Immature natural killer cell (primary cell): ENCODE results near the gene BTN3A1. TPM values are rescaled to one million over a fixed set of nuclear protein-coding genes. Genes with fewer than 3 reads are reported as not detected.
"Not testable (repeated sequence)": the region's sequence is repeated elsewhere in the genome, so short reads cannot be mapped to it uniquely, and the experiment has no call there.

ENCODE experiments used
- DNase-seq, 3 donors: peaks; one replicate each; pipeline ENCODE4 v3.0.0; 2022; ENCODE audit warnings: mixed read lengths in 1 of 3
- H3K27ac Mint-ChIP-seq, 6 donors: one replicate each; pipeline ENCODE4 v1.8.0; 2020; ENCODE audit warnings: mixed read lengths in 6 of 6, mild to moderate bottlenecking in 5 of 6, inconsistent platforms in 4 of 6, moderate library complexity in 3 of 6
- H3K27me3 Mint-ChIP-seq, 3 donors: one replicate each; pipeline ENCODE4 v1.8.0; 2020 to 2021; ENCODE audit warnings: low read depth in 3 of 3, mild to moderate bottlenecking in 3 of 3, mixed read lengths in 3 of 3, moderate library complexity in 3 of 3, inconsistent platforms in 1 of 3
- H3K36me3 Mint-ChIP-seq, 3 donors: one replicate each; pipeline ENCODE4 v1.8.0; 2020; ENCODE audit warnings: mixed read lengths in 3 of 3, inconsistent platforms in 2 of 3, mild to moderate bottlenecking in 2 of 3
- H3K4me1 Mint-ChIP-seq, 2 donors: one replicate each; pipeline ENCODE4 v1.8.0; 2020; ENCODE audit warnings: inconsistent platforms in 2 of 2, mild to moderate bottlenecking in 2 of 2, mixed read lengths in 2 of 2, moderate library complexity in 1 of 2
- H3K4me3 Mint-ChIP-seq, 5 donors: one replicate each; pipeline ENCODE4 v1.8.0; 2020; ENCODE audit warnings: mild to moderate bottlenecking in 5 of 5, mixed read lengths in 5 of 5, inconsistent platforms in 3 of 5, moderate library complexity in 3 of 5
- H3K9me3 Mint-ChIP-seq, 6 donors: one replicate each; pipeline ENCODE4 v1.8.0; 2020; ENCODE audit warnings: mild to moderate bottlenecking in 6 of 6, mixed read lengths in 6 of 6, inconsistent platforms in 4 of 6, moderate library complexity in 3 of 6
- polyA plus RNA-seq, 3 donors: library from polyadenylated mRNA; unstranded; fragments of 300-500 nt; fragmentation: Illumina TruSeq; gene quantifications; one replicate each; pipeline ENCODE4 v1.2.3, GENCODE V29; 2021

Gene BTN3A1
- 100 to 1,000 TPM in 1 of 3 donors, 10 to 100 TPM in 2; 57.3 to 117 (median 98.5) TPM for polyA plus RNA-seq

- peaks cover 3 to 9% (median 3%) of the 10 kb centered on the region in 3 donors for H3K27me3 Mint-ChIP-seq
- H3K4me3 Mint-ChIP-seq = peak within 1 kb of the TSS; percentile 98 to 100 (median 99)
- peak within 1 kb of the TSS; percentile 100 for H3K27ac Mint-ChIP-seq
- H3K4me1 Mint-ChIP-seq = peaks cover 61 to 71% of the 10 kb centered on the region in 2 donors
- H3K9me3 Mint-ChIP-seq = no peaks in the 10 kb centered on the region
- peaks cover 23 to 28% (median 23%) of the 10 kb centered on the region in 3 donors for H3K36me3 Mint-ChIP-seq
- DNase-seq = peak; percentile 84
These were observed at the start of gene BTN3A1 for GRCh38 chr6:26401987-26402658. TSS of gene BTN3A1 (plus strand) at chr6:26402275. CDS start at chr6:26405564, 3,289 bp downstream.

- H3K27ac Mint-ChIP-seq = no peak overlapping the region
- H3K9me3 Mint-ChIP-seq = no peaks in the 10 kb centered on the region
- peaks cover 0 to 3% (median 0%) of the 10 kb centered on the region in 3 donors for H3K27me3 Mint-ChIP-seq
- H3K36me3 Mint-ChIP-seq = peaks cover 0 to 3% (median 0%) of the 10 kb centered on the region in 3 donors
- H3K4me3 Mint-ChIP-seq = no peak overlapping the region
- no peak for DNase-seq
- H3K4me1 Mint-ChIP-seq = no peaks in the 10 kb centered on the region
These were observed 49.8 kb upstream of the BTN3A1 start for GRCh38 chr6:26352315-26352714.

GRCh38 chr6:26354162-26354561 is 47.9 kb upstream of the BTN3A1 start:
- no peak for DNase-seq
- Mint-ChIP-seq H3K9me3 (no peaks in the 10 kb centered on the region), H3K4me1 (no peaks in the 10 kb centered on the region), H3K27me3 (peaks cover 0 to 3% (median 0%) of the 10 kb centered on the region in 3 donors), H3K4me3 (no peak overlapping the region), H3K27ac (no peak overlapping the region), H3K36me3 (no peaks in the 10 kb centered on the region)

GRCh38 chr6:26355366-26355765 is 46.7 kb upstream of the BTN3A1 start:
- H3K36me3 Mint-ChIP-seq = no peaks in the 10 kb centered on the region
- peaks cover under 1 to 1% of the 10 kb centered on the region in 2 donors for H3K4me1 Mint-ChIP-seq
- H3K27ac Mint-ChIP-seq = no peak overlapping the region
- no peak for DNase-seq
- peaks cover 0 to 3% (median 0%) of the 10 kb centered on the region in 3 donors for H3K27me3 Mint-ChIP-seq
- no peak overlapping the region for H3K4me3 Mint-ChIP-seq
- H3K9me3 Mint-ChIP-seq = no peaks in the 10 kb centered on the region

- not testable (repeated sequence) for H3K27me3 Mint-ChIP-seq, H3K27ac Mint-ChIP-seq, H3K36me3 Mint-ChIP-seq, DNase-seq, H3K9me3 Mint-ChIP-seq, H3K4me3 Mint-ChIP-seq
- peaks cover 11 to 13% of the 10 kb centered on the region in 2 donors for H3K4me1 Mint-ChIP-seq
These were observed 44.5 kb upstream of the BTN3A1 start for GRCh38 chr6:26357543-26357942.

GRCh38 chr6:26358511-26358981 is 43.5 kb upstream of the BTN3A1 start:
- no peak overlapping the region for H3K4me3 Mint-ChIP-seq
- no peak overlapping the region for H3K27ac Mint-ChIP-seq
- DNase-seq = peak in 1 of 3 donors; percentile 24
- peaks cover 16 to 19% of the 10 kb centered on the region in 2 donors for H3K4me1 Mint-ChIP-seq
- peaks cover 0 to 9% (median 0%) of the 10 kb centered on the region in 3 donors for H3K27me3 Mint-ChIP-seq
- no peaks in the 10 kb centered on the region for H3K36me3 Mint-ChIP-seq
- H3K9me3 Mint-ChIP-seq = peaks cover 0 to 2% (median 0%) of the 10 kb centered on the region in 6 donors

GRCh38 chr6:26359765-26360164 is 42.3 kb upstream of the BTN3A1 start:
- Mint-ChIP-seq H3K27me3 (peaks cover 0 to 7% (median 0%) of the 10 kb centered on the region in 3 donors), H3K4me3 (no peak overlapping the region), H3K4me1 (peaks cover 16 to 19% of the 10 kb centered on the region in 2 donors), H3K27ac (no peak overlapping the region), H3K9me3 (peaks cover 0 to 2% (median 0%) of the 10 kb centered on the region in 6 donors), H3K36me3 (no peaks in the 10 kb centered on the region)
- no peak for DNase-seq

GRCh38 chr6:26360451-26361416 is 41.3 kb upstream of the BTN3A1 start:
- Mint-ChIP-seq H3K4me3 (peak overlapping the region in 4 of 5 donors; percentile 5 to 59 (median 43)), H3K4me1 (peaks cover 16 to 19% of the 10 kb centered on the region in 2 donors), H3K27ac (peak overlapping the region in 5 of 6 donors; percentile 28 to 82 (median 61)), H3K36me3 (no peaks in the 10 kb centered on the region), H3K27me3 (peaks cover 0 to 7% (median 0%) of the 10 kb centered on the region in 3 donors), H3K9me3 (peaks cover 0 to 2% (median 0%) of the 10 kb centered on the region in 6 donors)
- DNase-seq = peak; percentile 5 to 30 (median 29)

- peaks cover 0 to 7% (median 0%) of the 10 kb centered on the region in 3 donors for H3K27me3 Mint-ChIP-seq
- H3K4me3 Mint-ChIP-seq = peak overlapping the region in 1 of 5 donors; percentile 3
- H3K36me3 Mint-ChIP-seq = no peaks in the 10 kb centered on the region
- peaks cover 0 to 2% (median 0%) of the 10 kb centered on the region in 6 donors for H3K9me3 Mint-ChIP-seq
- H3K4me1 Mint-ChIP-seq = peaks cover 21 to 23% of the 10 kb centered on the region in 2 donors
- DNase-seq = no peak
- H3K27ac Mint-ChIP-seq = peak overlapping the region in 4 of 6 donors; percentile 38 to 61 (median 57)
These were observed 40.5 kb upstream of the BTN3A1 start for GRCh38 chr6:26361544-26361943.

GRCh38 chr6:26362093-26362835 is 39.8 kb upstream of the BTN3A1 start:
- Mint-ChIP-seq H3K36me3 (peaks cover 0 to 3% (median 1%) of the 10 kb centered on the region in 3 donors), H3K27me3 (peaks cover 0 to 7% (median 0%) of the 10 kb centered on the region in 3 donors), H3K27ac (peak overlapping the region in 2 of 6 donors; percentile 11 to 49), H3K9me3 (peaks cover 0 to 2% (median 0%) of the 10 kb centered on the region in 6 donors), H3K4me1 (peaks cover 28 to 30% of the 10 kb centered on the region in 2 donors), H3K4me3 (no peak overlapping the region)
- no peak for DNase-seq

GRCh38 chr6:26362836-26363220 is 39.2 kb upstream of the BTN3A1 start:
- H3K27me3 Mint-ChIP-seq = peaks cover 0 to 7% (median 0%) of the 10 kb centered on the region in 3 donors

GRCh38 chr6:26363882-26364701 is 38.0 kb upstream of the BTN3A1 start:
- H3K4me1 Mint-ChIP-seq = peaks cover 47 to 48% of the 10 kb centered on the region in 2 donors
- DNase-seq = peak; percentile 36 to 56 (median 48)
- H3K27ac Mint-ChIP-seq = no peak overlapping the region
- H3K9me3 Mint-ChIP-seq = peaks cover 0 to 2% (median 0%) of the 10 kb centered on the region in 6 donors
- no peak overlapping the region for H3K4me3 Mint-ChIP-seq
- H3K27me3 Mint-ChIP-seq = peaks cover 0 to 7% (median 0%) of the 10 kb centered on the region in 3 donors
- H3K36me3 Mint-ChIP-seq = peaks cover under 1 to 13% (median 8%) of the 10 kb centered on the region in 3 donors

More at GRCh38 chr6:26362836-26363220, 39.2 kb upstream of the BTN3A1 start:
- peaks cover 0 to 2% (median 0%) of the 10 kb centered on the region in 6 donors for H3K9me3 Mint-ChIP-seq
- peak overlapping the region in 4 of 6 donors; percentile 38 to 87 (median 86) for H3K27ac Mint-ChIP-seq
- H3K4me1 Mint-ChIP-seq = peaks cover 34 to 35% of the 10 kb centered on the region in 2 donors
- H3K4me3 Mint-ChIP-seq = peak overlapping the region in 1 of 5 donors; percentile 17
- peaks cover 0 to 6% (median 4%) of the 10 kb centered on the region in 3 donors for H3K36me3 Mint-ChIP-seq
- no peak for DNase-seq
